WTC11 (cell line): ENCODE measurements around the gene PRKN. TPM values are rescaled to one million over a fixed set of nuclear protein-coding genes. Genes with fewer than 3 reads are reported as not detected.

ENCODE experiments used
- ATAC-seq: fragments of 200-7000 bp; cut with Tn5 transposase; 2 replicates; pipeline ENCODE4 v1.10.0; 2021; ENCODE audit warnings: mild to moderate bottlenecking, moderate library complexity
- CTCF ChIA-PET: fragments of 300-600 bp; sonication (Branson Sonifier 250); formaldehyde crosslinking; loops from one replicate; lab custom pipeline; 2021; ENCODE audit warnings: antibody characterized with exemption; lab: Charles Lee
- POLR2A ChIA-PET: fragments of 350-600 bp; sonication (Branson Sonifier 250); formaldehyde crosslinking; loops from one replicate; lab custom pipeline; 2021; ENCODE audit warnings: antibody characterized with exemption; lab: Charles Lee
- DNase-seq: peaks from one replicate; pipeline ENCODE4 v3.0.0; 2021; ENCODE audit warnings: low spot score
- H3K27ac Mint-ChIP-seq: 2 replicates; pipeline ENCODE4 v1.8.0; 2021; ENCODE audit warnings: mixed read lengths
- H3K27me3 Mint-ChIP-seq: 2 replicates; pipeline ENCODE4 v1.8.0; 2021; ENCODE audit warnings: low read depth, mild to moderate bottlenecking, moderate library complexity, mixed read lengths
- H3K36me3 Mint-ChIP-seq: 2 replicates; pipeline ENCODE4 v1.8.0; 2021; ENCODE audit warnings: mixed read lengths
- H3K4me1 Mint-ChIP-seq: 2 replicates; pipeline ENCODE4 v1.8.0; 2022; ENCODE audit warnings: mixed read lengths
- H3K4me3 Mint-ChIP-seq: 2 replicates; pipeline ENCODE4 v1.8.0; 2021; ENCODE audit warnings: mild to moderate bottlenecking, moderate library complexity, mixed read lengths
- H3K9me3 Mint-ChIP-seq: 2 replicates; pipeline ENCODE4 v1.8.0; 2021; ENCODE audit warnings: mixed read lengths
- ATF2 ChIP-seq: sonication (generic); formaldehyde crosslinking; IDR thresholded peaks from 2 replicates; pipeline ENCODE4 v1.8.1; 2022; ENCODE audit warnings: low read depth, missing genetic modification reagents, borderline replicate concordance
- ATF3 ChIP-seq: sonication (generic); formaldehyde crosslinking; conservative IDR thresholded peaks from 2 replicates; pipeline ENCODE4 v1.8.1; 2022; ENCODE audit warnings: mild to moderate bottlenecking, missing genetic modification reagents
- E2F4 ChIP-seq: sonication (generic); formaldehyde crosslinking; IDR thresholded peaks from 2 replicates; pipeline ENCODE4 v1.8.1; 2022; ENCODE audit warnings: low read depth, mild to moderate bottlenecking, moderate library complexity, missing genetic modification reagents, borderline replicate concordance
- FOXP1 ChIP-seq: sonication (generic); formaldehyde crosslinking; IDR thresholded peaks from 2 replicates; pipeline ENCODE4 v1.8.0; 2022; ENCODE audit warnings: missing genetic modification reagents, mild to moderate bottlenecking, moderate library complexity, borderline replicate concordance
- GTF2I ChIP-seq: fragments of 250-450 bp; sonication (Bioruptor Pico); conservative IDR thresholded peaks from 2 replicates; pipeline ENCODE4 v1.4.0; 2021; ENCODE audit warnings: mild to moderate bottlenecking
- IRF2 ChIP-seq: sonication (generic); formaldehyde crosslinking; IDR thresholded peaks from 2 replicates; pipeline ENCODE4 v1.8.0; 2022; ENCODE audit warnings: low read depth, missing genetic modification reagents, borderline replicate concordance
- JUN ChIP-seq: sonication (generic); formaldehyde crosslinking; IDR thresholded peaks from 2 replicates; pipeline ENCODE4 v1.8.0; 2023; ENCODE audit warnings: mild to moderate bottlenecking, missing genetic modification reagents
- KAT7 ChIP-seq: sonication (generic); formaldehyde crosslinking; IDR thresholded peaks from 2 replicates; pipeline ENCODE4 v1.8.1; 2023; ENCODE audit warnings: missing genetic modification reagents, mild to moderate bottlenecking, borderline replicate concordance
- MLX ChIP-seq: sonication (generic); formaldehyde crosslinking; IDR thresholded peaks from 2 replicates; pipeline ENCODE4 v1.8.1; 2023; ENCODE audit warnings: mild to moderate bottlenecking, missing genetic modification reagents, moderate library complexity
- NFE2L1 ChIP-seq: sonication (generic); formaldehyde crosslinking; IDR thresholded peaks from 2 replicates; pipeline ENCODE4 v1.8.1; 2023; ENCODE audit warnings: missing genetic modification reagents
- NR2C2 ChIP-seq: sonication (generic); formaldehyde crosslinking; IDR thresholded peaks from 2 replicates; pipeline ENCODE4 v1.8.0; 2022; ENCODE audit warnings: mild to moderate bottlenecking, missing genetic modification reagents
- NR3C1 ChIP-seq: sonication (generic); formaldehyde crosslinking; conservative IDR thresholded peaks from 2 replicates; pipeline ENCODE4 v1.8.1; 2023; ENCODE audit warnings: low read depth, mild to moderate bottlenecking, missing genetic modification reagents
- SOX15 ChIP-seq: fragments of 250-450 bp; sonication (Bioruptor Pico); IDR thresholded peaks from 2 replicates; pipeline ENCODE4 v1.9.0; 2021; ENCODE audit warnings: mild to moderate bottlenecking
- STAT6 ChIP-seq: sonication (generic); formaldehyde crosslinking; conservative IDR thresholded peaks from 2 replicates; pipeline ENCODE4 v1.8.1; 2023; ENCODE audit warnings: mild to moderate bottlenecking, low read depth, missing genetic modification reagents, moderate library complexity
- ZMAT4 ChIP-seq: fragments of 250-450 bp; sonication (Bioruptor Pico); IDR thresholded peaks from 2 replicates; pipeline ENCODE4 v1.9.0; 2021; ENCODE audit warnings: mild to moderate bottlenecking
- ZNF121 ChIP-seq: sonication (generic); formaldehyde crosslinking; IDR thresholded peaks from 2 replicates; pipeline ENCODE4 v1.8.0; 2023; ENCODE audit warnings: missing genetic modification reagents
- ZNF281 ChIP-seq: sonication (generic); formaldehyde crosslinking; IDR thresholded peaks from 2 replicates; pipeline ENCODE4 v1.8.0; 2023; ENCODE audit warnings: mild to moderate bottlenecking, missing genetic modification reagents
- ZNF532 ChIP-seq: fragments of 250-450 bp; sonication (Bioruptor Pico); IDR thresholded peaks from 2 replicates; pipeline ENCODE4 v1.9.0; 2021; ENCODE audit warnings: mild to moderate bottlenecking, borderline replicate concordance
- ZNF671 ChIP-seq: fragments of 250-450 bp; sonication (Bioruptor Pico); IDR thresholded peaks from 2 replicates; pipeline ENCODE4 v1.8.0; 2021; ENCODE audit warnings: mild to moderate bottlenecking
- total RNA-seq: library from RNA; stranded (reverse); gene quantifications from 3 replicates; pipeline ENCODE4 v1.2.3, GENCODE V29; 2021

PRKN gene
- total RNA-seq, 1 experiment from 2014 or later: 0.59 TPM

- POLR2A ChIA-PET: no interaction called here
- Mint-ChIP-seq H3K27ac (no peak overlapping the region), H3K9me3 (peaks cover 22% of the 10 kb centered on the region)
- CTCF ChIA-PET: no interaction called here
- no peak for DNase-seq
- TF ChIP-seq MLX (CRISPR knock-in tag) (no peak), ZNF671 (CRISPR knock-in tag) (no peak), NR2C2 (CRISPR knock-in tag) (no peak), JUN (CRISPR knock-in tag) (no peak), ATF2 (no peak), STAT6 (no peak), ZNF121 (CRISPR knock-in tag) (no peak), ATF3 (CRISPR knock-in tag) (no peak), FOXP1 (no peak), KAT7 (no peak), NFE2L1 (no peak), ZMAT4 (CRISPR knock-in tag) (no peak), IRF2 (CRISPR knock-in tag) (no peak), ZNF532 (CRISPR knock-in tag) (no peak), SOX15 (CRISPR knock-in tag) (no peak), GTF2I (CRISPR knock-in tag) (no peak), ZNF281 (CRISPR knock-in tag) (no peak), NR3C1 (CRISPR knock-in tag) (no peak), E2F4 (CRISPR knock-in tag) (no peak)
- TF ChIP-seq, all 79 proteins: peak for 0
- Mint-ChIP-seq H3K27me3 (no peaks in the 10 kb centered on the region), H3K4me1 (no peaks in the 10 kb centered on the region), H3K4me3 (no peak overlapping the region), H3K36me3 (peaks cover 3% of the 10 kb centered on the region; the same call in 1 of the 2 replicates)
- no peak for ATAC-seq
Observed at GRCh38 chr6:162078126-162078525, 649.4 kb downstream of the PRKN start.
